Neural crest cell (in vitro differentiated cells): ENCODE results near the gene CYB561D2. TPM values are rescaled to one million over a fixed set of nuclear protein-coding genes. Genes with fewer than 3 reads are reported as not detected.

Experiments used
- DNase-seq: peaks from one replicate; pipeline ENCODE4 v3.0.0; 2021; ENCODE audit warnings: low read depth, mixed read lengths, low spot score
- H3K27ac Mint-ChIP-seq: one replicate; pipeline ENCODE4 v1.8.0; 2021; ENCODE audit warnings: mild to moderate bottlenecking, mixed read lengths; ENCODE audit not compliant: unreplicated experiment
- H3K27me3 Mint-ChIP-seq: 2 replicates; pipeline ENCODE4 v1.8.0; 2021; ENCODE audit warnings: low read depth, mild to moderate bottlenecking, mixed read lengths
- H3K36me3 Mint-ChIP-seq: 2 replicates; pipeline ENCODE4 v1.8.0; 2021; ENCODE audit warnings: low read depth, mild to moderate bottlenecking, mixed read lengths
- H3K4me1 Mint-ChIP-seq: 2 replicates; pipeline ENCODE4 v1.8.0; 2021; ENCODE audit warnings: mixed read lengths
- H3K4me3 Mint-ChIP-seq: one replicate; pipeline ENCODE4 v1.8.0; 2021; ENCODE audit warnings: mild to moderate bottlenecking, mixed read lengths
- H3K9me3 Mint-ChIP-seq: 2 replicates; pipeline ENCODE4 v1.8.0; 2021; ENCODE audit warnings: mixed read lengths
- CTCF ChIP-seq: fragments of 200-600 bp; sonication (generic); conservative IDR thresholded peaks from 2 replicates; pipeline ENCODE4 v1.5.0; 2021; ENCODE audit warnings: antibody characterized with exemption, mild to moderate bottlenecking
- total RNA-seq: library from RNA; stranded (reverse); gene quantifications from 2 replicates; pipeline ENCODE4 v1.2.1, GENCODE V29; 2021

The CYB561D2 gene
- total RNA-seq, 1 donor from 2014 or later: 11.7 TPM

- Mint-ChIP-seq H3K4me3 (peak overlapping the region; percentile 93), H3K27ac (peak overlapping the region; percentile 95), H3K27me3 (no peaks in the 10 kb centered on the region), H3K36me3 (no peaks in the 10 kb centered on the region), H3K9me3 (no peaks in the 10 kb centered on the region), H3K4me1 (peaks cover 39% of the 10 kb centered on the region)
- TF ChIP-seq CTCF: no peak
- DNase-seq: no peak
Observed at GRCh38 chr3:50358355-50358910, 7.8 kb downstream of the CYB561D2 start.

GRCh38 chr3:50358911-50359759 lies 8.5 kb downstream of the CYB561D2 start, which contains the start of gene TMEM115:
Gene TMEM115, minus strand, starts transcription at chr3:50359521. Its CDS starts 458 bp downstream, at chr3:50359063.
- DNase-seq: peak; percentile 88
- no peak for TF ChIP-seq CTCF
- Mint-ChIP-seq H3K27me3 (no peaks in the 10 kb centered on the region), H3K4me1 (peaks cover 42% of the 10 kb centered on the region), H3K36me3 (no peaks in the 10 kb centered on the region), H3K9me3 (no peaks in the 10 kb centered on the region), H3K4me3 (peak within 1 kb of the TSS; percentile 97), H3K27ac (peak within 1 kb of the TSS; percentile 95)

GRCh38 chr3:50359760-50360110 lies 9.1 kb downstream of the CYB561D2 start:
- Mint-ChIP-seq H3K36me3 (no peaks in the 10 kb centered on the region), H3K27me3 (no peaks in the 10 kb centered on the region), H3K4me3 (peak overlapping the region; percentile 97), H3K27ac (peak overlapping the region; percentile 9), H3K9me3 (no peaks in the 10 kb centered on the region), H3K4me1 (peaks cover 42% of the 10 kb centered on the region)
- no peak for TF ChIP-seq CTCF
- no peak for DNase-seq

- peak overlapping the region; percentile 75 for H3K4me3 Mint-ChIP-seq
- no peaks in the 10 kb centered on the region for H3K36me3 Mint-ChIP-seq
- peak overlapping the region; percentile 57 for H3K27ac Mint-ChIP-seq
- no peaks in the 10 kb centered on the region for H3K9me3 Mint-ChIP-seq
- DNase-seq: no peak
- no peak for TF ChIP-seq CTCF
- H3K4me1 Mint-ChIP-seq: peaks cover 12% of the 10 kb centered on the region
- H3K27me3 Mint-ChIP-seq: no peaks in the 10 kb centered on the region
Observed at GRCh38 chr3:50364573-50365079, 14.0 kb downstream of the CYB561D2 start.

- Mint-ChIP-seq H3K27ac (peak overlapping the region; percentile 43), H3K4me3 (peak overlapping the region; percentile 75), H3K36me3 (no peaks in the 10 kb centered on the region), H3K27me3 (no peaks in the 10 kb centered on the region), H3K9me3 (no peaks in the 10 kb centered on the region), H3K4me1 (peaks cover 6% of the 10 kb centered on the region)
- TF ChIP-seq CTCF: no peak
- DNase-seq: peak; percentile 73
Observed at GRCh38 chr3:50365080-50365841, 14.6 kb downstream of the CYB561D2 start.
